DND-41 (cell line): ENCODE results near the gene WHRN.

ENCODE experiments used
- CTCF ChIP-seq: IDR thresholded peaks from 2 replicates; pipeline ENCODE4 v1.5.1; 2012; ENCODE audit warnings: borderline replicate concordance, low read length, moderate library complexity, mild to moderate bottlenecking; ENCODE audit not compliant: poor library complexity, severe bottlenecking; ENCODE audit errors: extremely low read depth
- EZH2 ChIP-seq: IDR thresholded peaks from 3 replicates; pipeline ENCODE4 v1.6.1; 2012; ENCODE audit warnings: borderline replicate concordance, low read depth, mild to moderate bottlenecking, moderate library complexity, low read length, inconsistent platforms; ENCODE audit not compliant: severe bottlenecking

- TF ChIP-seq CTCF (no peak), EZH2 (no peak)
These were observed 8.0 kb upstream of the WHRN start for GRCh38 chr9:114513055-114513958.
